LHCN-M2 (cell line): Measurements from ENCODE around the gene SLC13A2. TPM values are rescaled to one million over a fixed set of nuclear protein-coding genes. Genes with fewer than 3 reads are reported as not detected.

ENCODE experiments used
- DNase-seq: peaks from one replicate; pipeline ENCODE4 v3.0.0-alpha.2; 2012; ENCODE audit warnings: low read depth
- total RNA-seq: library from RNA; depleted of rRNA; stranded (reverse); fragments of >200 nt; gene quantifications from 2 replicates; pipeline ENCODE4 v1.2.3, GENCODE V29; 2014

Gene SLC13A2
- total RNA-seq, 1 experiment from 2014 or later = not detected

DNA sequence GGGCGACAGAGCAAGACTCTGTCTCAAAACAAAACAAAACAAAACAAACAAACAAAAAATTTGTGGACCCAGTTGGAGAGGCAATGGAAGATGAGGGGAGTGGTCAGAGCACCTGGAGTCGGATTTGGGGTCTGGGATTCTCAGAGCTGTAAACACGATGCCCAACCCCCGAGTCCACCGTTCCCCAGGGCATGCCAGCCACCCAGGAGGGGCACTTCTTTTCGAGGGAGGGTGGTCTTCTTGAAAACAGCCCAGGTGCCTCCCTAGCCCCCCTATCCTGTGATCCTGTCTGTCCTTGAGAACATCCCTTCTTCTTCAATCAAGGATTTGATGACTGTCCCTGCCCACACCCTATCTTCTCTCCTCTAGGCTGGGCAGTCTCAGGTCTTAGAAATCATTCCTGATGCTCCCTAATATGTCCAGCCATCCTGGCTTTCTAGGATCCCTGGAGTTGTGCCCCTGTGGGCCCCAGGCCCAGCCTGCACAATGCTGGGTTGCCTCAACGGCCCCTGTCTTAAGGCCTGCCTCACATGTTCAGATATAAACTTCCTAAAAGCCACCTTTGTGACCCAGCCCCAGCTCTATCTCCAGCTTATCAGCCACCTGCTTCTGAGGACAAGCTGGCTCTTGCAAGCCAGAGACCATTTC is 3.1 kb upstream of the SLC13A2 start:
- no peak for DNase-seq

DNA sequence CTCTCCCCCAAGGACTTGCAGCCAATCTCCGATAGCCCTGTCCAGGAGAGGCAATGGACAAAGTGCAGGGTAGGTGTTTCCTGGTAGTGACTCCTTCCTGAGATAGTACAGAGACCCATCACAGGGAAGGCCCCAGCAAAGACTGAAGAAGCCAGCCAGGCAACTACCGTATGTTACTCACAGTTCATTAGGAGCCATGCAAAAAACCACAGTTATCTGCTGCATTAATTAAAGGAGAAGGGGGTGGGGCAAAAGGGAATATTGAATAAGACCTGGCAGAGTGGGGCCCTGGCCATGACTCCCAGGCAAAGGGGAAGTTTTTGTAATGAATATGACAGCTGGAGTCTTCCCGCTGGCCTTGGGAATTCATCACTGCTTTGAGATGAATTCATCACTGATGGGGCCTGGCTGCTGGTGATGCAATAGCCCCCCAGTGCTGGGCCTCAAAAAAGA is 2.5 kb upstream of the SLC13A2 start:
- DNase-seq = no peak

DNA sequence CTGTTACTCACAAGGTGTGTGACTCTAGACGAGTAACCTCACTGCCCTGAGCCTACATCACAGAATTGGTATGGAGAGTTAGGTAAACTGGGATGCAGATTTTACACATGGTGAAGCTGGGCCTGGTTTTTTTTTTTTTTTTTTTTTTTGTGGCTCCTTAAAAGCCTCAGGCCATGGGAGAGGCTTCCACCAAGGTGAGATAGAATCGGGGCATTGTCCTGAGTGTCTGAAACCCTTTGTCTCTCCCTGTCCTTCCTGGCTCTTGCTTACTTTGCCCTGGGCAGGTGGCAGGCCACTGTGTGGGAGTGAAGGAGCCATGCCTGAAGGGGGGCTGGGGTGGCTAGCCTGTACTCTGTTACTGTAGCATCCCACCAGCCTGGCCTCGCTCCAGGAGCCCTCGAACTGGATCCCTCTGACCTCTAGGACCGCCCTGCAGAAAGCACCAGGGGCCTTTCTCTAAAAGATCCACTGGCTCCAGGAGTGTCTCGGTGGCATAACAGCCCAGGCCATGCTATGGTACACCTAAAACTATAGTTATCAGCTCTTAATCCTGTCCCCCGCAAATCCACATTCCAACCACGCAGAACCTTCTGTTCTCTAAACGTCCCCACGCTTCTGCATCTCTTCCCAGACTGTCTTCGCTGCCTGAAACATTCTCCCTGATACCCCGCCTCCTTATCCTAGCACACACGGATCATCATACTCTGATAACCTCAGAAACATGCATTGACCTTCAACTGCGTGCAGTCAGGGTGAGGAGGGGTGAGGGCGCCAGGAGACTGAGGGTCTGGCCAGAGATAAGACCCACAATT is 1.7 kb upstream of the SLC13A2 start:
- no peak for DNase-seq

DNA sequence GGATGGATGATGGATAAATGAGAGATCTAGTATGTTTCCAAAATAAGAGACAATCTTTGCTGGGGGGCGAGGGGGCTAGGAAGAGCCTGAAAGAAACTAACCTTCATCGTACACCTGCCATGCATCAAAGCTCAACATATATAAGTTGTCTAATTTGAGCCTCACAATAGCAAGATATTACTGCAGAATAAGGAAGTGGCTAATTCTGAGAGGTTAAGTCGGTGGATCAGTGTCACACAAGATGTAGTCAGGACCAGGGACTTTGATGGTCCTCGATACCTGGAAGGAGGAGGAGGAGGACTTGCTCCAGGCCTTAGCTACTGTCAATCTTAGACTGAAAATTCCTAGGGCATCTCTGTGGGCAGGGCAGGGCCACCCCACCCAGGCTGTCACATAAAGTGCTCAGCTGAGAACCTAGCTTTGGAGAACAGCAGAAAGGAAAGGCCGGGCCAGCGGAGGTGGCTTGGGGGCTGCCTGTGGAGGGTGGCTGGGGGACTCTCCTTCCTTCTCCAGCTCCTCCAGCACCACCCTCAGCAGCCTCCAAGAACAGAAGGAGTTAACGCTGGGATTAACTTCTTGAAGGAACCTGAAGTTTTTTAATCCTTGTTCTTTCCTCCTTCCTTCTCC is 460 bp upstream of the SLC13A2 start:
- DNase-seq = no peak

DNA sequence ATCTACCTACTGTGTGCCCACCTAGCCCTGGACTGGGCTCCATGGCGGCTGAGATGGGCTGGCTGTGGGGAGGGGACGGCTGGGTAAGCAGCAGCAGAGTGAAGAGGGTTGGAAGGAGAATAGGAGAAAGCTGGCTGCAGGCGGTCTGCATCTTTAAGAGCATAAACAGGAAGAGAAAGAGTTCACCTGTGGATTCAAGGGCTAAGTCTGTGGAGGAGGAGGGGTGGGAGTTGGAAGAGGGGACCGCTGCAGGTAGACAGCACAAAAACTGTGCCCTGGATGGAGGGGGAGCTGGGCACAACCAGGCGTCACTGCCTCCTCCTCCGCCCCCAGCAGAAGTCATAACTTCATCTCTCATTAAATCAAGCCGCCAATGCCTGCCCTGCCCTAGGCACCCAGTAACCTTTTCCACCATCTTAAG is 677 bp downstream of the SLC13A2 start:
- no peak for DNase-seq

DNA sequence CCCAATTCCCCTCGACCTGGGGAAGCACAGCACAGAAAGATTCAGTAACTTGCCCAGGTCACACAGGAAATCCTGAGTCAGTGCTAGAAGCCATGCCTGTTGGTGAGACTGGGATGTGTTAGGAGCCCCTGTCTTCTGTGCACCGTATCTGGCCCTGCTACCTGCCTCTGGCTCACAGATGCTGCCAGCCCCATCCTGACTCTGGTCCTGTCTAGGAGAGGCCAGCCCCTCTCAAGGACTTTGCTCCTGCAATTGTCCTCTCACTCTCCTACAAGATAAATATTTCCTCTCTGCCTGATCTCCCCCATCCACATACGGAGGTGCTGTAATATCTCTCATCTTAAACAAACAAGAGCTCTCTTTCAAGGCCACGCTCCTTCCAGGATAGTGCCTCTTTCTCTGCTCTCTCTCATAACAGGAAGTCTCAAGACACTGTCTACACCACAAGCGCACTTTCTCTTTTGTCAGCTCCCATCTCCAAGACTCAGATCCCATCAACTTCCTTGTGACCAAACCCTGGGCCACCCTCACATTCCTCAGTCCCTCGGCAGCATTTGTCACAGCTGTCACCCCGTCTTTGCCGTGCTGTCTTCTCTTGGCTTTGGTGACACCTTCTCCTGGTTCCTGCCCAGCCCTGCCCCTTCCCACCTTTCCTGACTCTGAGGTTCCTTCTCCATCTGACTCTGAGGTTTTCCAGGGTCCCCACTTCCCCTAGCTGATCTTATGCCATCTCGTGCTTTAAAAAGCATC is 1.9 kb downstream of the SLC13A2 start:
- no peak for DNase-seq

DNA sequence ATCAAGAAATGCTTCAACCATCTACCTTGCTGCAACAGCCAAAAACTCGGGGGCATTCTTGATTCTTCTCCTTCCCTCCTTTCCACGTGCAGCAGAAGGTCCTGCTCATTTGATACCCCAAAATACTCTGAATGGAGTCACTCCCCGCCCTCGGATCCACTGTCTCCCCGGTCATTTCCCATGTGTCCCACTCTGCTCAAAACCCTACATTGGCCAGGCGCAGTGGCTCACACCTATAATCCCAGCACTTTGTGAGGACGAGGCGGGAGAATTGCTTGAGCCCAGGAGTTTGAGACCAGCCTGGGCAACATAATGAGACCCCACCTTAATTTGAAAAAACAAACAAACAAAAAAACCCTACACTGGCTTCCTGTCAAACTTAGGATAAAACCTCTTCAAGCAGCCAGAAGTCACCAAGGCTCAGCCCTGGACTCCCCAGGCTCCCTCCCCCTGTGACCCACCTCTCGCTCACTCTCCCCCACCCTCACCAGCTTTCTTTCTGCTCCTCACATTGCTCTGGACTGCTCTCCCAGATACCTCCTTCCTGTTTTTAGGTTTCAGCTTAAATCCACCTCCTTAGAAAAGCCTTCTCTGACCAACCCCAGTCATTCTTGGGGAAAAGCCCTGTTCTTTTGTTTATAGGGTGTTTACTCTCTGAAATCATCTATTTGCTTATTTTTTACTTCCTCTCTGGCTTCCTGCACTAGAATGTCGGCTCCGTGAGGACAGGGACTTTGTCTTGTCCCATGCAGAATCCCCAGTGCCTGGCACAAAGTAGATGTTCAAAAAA is 2.8 kb downstream of the SLC13A2 start:
- no peak for DNase-seq

DNA sequence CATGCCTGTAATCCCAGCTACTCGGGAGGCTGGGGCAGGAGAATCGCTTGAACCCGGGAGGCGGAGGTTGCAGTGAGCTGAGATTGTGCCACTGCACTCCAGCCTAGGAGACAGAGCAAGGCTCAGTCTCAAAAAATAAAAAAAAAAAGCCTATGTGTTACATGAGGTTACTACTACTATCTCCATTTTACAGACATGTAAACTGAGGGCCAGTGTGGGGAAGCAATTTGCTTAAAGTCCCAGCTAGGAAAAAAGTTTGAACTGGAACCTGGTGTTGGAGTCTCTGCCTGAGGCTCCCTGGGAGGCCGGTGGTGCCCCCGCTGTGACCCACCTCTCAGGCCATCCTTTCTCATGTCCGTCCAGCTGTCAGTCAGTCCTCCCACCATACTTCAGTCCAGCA is 4.5 kb downstream of the SLC13A2 start:
- DNase-seq = no peak

DNA sequence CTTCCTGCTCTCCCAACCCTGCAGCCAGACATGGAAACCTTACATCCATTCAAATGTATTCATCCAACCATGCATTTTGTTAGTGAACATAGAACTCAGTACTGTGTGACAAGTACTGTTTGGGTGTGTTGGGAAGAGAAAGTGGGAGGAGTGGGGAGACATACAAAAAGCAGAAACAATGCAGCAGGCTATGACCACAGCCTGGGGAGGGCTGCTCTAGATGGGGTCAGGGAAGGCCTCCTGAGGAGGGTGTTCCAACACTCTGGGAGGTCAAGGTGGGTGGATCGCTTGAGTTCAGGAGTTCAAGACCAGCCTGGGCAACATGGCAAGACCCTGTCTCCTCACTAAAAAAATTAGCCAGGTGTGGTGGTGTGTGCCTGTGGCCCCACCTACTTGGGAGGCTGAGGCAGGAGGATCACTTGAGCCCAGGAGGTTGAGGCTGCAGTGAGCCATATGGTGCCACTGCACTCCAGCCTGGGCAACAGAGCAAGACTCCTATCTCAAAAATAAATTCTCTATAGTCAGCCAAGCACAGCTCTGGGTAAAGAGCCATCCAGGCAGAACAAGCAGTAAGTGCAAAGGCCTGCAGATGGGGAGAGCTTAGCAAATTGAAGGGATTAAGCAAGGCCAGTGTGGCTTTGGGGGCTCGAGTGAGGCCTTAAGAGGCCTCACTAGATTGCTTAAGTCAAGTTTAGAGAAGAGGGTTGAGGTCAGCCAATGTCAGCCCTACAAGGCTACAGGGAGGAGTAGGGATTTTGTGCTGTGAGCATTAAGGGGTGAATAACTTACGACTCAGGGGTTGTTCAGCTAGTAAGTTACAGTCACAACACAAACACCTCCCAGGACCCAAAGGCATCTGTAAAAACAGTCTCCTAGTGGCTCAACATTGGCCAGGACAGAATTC is 5.5 kb downstream of the SLC13A2 start:
- DNase-seq = no peak

DNA sequence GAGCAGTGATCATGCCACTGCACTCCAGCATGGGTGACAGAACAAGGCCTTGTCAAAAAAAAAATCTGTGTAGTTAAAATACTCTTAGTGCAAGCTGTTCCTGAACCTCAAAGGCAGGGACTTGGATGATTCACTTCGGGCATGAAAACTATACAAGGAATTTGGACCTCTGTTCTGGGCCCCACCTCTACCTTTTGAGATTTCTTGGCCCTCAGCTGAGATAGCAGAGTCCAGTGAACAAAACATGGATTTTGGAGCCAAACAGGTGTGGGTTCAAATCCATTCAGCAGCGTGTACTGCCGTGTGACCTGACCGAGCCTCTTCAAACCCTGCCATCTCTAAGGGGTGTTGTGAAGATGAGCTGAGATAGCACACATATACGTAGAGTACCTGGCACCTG is 6.8 kb downstream of the SLC13A2 start:
- DNase-seq = no peak

DNA sequence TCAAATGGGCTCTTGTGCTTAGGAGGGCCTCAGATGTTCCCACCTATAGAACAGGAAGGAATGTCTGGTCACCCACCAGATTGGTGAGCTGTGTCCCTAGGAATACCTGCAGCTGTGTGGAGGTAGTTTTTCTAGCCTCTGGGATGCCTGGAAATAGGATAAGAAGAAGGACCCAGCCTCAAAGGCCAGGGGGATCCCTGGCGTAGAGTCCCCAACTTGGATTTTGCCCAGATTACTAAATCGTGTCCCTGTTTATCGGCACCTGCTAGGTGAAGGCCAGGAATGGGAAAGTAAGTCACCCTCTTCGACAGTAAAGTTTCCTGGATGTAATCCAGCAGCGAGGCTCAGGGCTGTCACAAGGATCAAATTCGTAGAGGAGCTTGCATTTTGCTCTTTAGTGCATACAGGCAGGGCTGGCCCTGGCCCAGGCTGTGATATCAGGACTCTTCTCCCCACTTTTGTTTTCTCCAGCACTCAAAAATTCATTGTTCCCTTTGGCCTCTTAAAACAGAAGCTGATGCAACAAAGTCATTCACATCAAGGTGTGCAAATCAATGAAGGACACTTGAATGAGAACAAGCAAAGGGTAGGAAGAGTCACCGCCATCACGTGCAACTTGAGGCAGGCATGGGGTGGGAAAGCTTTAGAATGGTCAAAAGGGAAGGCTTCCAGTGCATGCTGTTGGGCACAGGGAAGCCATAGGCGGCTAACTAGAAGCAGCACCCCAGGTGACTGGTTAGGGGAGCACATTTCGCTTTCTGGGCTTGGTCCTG is 7.5 kb downstream of the SLC13A2 start:
- no peak for DNase-seq

DNA sequence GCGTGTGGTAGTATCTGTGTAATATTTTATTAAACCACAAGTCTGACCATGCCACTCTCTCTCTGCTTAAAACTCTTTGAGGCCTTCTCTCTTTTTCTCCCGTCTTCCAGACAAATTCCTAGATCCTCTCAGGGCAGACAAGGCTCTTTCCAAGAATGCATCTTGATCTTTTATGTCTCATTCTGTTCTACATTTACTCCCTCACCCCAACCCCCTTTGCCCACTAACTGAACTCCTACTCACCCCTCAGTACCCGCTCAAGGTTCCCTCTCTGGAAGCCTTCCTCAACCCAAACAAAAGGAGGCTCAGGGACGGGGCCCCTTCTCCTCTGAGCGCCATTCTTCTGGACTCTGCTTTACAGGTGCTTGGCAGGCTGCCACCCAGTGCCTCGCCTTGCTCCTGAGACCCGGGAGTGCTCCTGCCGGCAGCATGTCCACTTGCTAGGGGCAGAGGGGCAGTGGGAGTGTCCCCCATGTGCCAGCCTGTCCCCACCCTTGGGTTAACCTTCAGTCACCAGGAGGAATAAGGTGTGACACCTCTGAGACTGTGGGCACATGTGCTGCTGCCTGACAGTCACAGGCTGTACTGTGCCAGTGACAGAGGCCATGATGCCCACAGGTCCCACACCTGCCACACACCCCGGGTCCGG is 9.2 kb downstream of the SLC13A2 start:
- no peak for DNase-seq

DNA sequence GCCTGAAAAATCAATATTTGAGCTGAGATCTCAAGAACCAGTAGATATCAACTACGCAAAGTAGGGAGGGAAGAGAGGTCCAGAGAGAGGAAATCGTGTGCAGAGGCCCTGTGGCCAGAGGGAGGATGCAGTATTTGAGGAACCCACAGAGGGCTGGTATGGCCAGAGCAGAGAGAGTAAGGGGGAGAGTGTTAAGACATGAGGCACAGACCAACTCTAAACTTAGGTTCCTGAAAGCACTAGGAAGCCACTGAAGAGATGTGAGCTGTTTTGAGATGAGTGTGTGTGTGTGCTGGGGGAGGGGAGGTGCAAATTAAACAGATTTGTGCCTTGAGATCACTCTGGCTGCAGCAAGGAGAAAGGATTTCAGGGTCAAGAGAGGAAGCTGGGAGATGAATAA is 10.9 kb downstream of the SLC13A2 start:
- DNase-seq = no peak

DNA sequence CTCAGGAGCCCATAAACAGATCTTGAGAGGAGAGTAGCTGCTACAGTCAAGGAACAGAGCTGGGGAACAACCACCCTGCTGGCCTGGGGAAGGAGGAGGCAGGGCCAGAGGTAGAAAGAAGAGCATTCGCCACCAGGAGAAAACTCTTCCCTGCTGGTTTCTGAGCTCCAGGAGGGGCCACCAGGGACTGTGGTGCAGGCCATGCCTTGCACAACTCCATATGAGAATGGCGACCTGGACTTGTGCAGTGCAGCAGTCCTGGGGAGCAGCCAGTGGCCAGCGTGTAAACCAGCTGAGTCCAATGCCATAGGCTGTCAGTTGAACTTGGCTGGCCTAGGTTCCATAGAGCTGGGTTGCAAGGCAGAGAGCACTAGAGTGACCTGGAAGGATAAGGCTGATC is 11.6 kb downstream of the SLC13A2 start:
- no peak for DNase-seq

DNA sequence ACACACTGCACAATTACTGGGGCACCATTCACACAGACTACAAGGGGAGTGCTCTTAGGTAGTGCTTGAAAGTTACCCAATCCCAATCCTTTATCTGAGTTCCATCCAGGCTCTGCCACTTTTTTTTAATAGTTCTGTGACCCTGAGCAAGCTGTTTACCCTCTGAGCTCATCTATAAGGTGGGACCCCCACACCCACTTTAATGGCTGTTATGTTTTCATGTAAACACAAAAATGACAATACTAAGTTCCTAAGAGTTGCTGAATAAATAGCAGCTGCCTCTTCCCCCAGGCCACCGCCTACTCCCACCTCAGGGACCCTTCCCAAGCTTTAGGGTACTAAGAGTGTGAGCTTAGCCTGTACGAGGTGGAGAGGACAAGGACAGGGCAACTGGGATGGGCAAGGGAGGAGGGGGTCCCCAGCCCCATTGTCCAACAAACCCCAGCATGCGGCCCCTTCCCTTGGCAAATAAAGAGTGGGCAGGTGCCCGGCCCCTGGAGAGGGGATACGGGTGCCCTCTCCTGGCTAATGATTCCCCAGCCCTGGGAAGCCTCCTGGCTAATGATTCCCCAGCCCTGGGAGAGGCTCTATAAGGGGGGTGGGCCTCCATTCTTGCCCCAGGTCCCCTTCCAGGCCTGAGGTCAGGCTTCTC is 14.6 kb downstream of the SLC13A2 start:
- no peak for DNase-seq

DNA sequence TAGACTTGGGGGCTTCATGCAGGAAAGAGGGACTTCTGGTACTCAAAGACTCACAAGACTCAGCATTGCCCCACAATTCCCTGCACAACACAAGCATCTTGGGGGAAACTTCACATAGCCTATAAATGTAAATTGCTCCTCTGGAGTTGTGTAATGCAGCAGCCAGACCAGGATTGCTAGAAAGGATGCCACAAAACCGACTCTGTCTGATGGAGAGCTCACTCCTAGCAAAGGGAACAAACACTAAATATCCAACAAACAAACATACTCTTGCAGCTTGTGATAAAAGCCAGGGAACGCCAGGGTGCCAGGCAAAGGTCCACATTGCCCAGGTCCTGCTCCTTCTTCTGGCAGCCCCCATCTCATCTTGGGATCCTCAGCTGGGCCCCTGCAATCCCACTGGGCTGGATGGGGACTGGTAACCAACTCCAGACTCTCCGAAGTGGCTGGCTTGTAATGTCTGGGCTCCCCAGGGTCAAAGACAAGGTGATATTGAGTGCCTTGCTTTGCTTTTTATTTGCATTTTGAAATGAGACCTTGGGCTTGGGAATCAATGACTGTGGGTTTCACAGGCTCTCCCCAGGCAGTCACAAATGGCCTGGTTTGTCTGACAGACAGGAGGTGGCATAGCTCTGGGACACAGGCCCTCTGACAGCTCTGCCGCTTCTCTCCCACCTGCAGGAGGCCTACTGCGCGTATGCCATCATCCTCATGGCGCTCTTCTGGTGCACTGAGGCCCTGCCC is 15.3 kb downstream of the SLC13A2 start:
- DNase-seq = no peak

DNA sequence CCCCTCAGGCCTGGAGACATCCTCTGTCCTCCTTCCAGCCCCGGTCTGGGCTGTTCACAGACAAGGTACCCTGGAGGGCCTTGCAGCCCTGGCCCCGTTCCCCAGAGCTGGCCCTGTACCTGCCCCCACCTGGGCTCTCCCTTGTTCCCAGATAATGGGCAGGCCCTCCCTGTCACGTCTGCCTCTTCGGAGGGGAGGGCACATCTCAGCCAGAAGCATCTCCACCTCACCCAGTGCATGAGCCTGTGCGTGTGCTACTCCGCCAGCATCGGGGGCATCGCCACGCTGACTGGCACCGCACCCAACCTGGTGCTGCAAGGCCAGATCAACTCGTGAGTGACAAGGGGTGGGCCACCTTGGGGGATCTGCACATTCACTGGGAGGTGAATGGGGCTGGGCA is 17.8 kb downstream of the SLC13A2 start:
- DNase-seq = no peak

DNA sequence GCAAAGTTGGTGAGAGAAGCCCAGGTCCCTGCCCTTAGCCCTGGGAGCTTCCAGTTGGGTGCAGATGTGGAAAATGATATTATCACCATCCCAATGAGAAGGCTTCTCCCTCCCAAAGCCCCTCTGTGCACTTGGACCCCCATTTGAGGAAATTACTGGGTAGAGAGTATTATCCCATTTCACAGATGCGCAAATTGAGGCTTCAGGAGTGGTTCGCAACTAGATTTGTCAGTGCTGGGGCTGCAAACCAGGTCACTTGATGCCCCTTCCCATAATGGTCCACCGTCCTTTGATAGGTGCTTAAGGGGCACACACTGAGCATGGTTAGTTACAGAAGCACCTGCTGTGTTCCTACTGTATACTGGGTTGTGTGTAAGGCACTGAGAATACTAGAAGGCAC is 18.4 kb downstream of the SLC13A2 start:
- DNase-seq = no peak
